ENCODE results near the gene NTF4.

Gene NTF4

GRCh38 chr19:49064768-49065611 lies at the start of gene NTF4:
NTF4 (minus strand) TSS chr19:49064818; CDS start chr19:49061997, 2,821 bp downstream.
- DNase-seq (ENCODE audit: low spot score): peak; percentile 61

DNA sequence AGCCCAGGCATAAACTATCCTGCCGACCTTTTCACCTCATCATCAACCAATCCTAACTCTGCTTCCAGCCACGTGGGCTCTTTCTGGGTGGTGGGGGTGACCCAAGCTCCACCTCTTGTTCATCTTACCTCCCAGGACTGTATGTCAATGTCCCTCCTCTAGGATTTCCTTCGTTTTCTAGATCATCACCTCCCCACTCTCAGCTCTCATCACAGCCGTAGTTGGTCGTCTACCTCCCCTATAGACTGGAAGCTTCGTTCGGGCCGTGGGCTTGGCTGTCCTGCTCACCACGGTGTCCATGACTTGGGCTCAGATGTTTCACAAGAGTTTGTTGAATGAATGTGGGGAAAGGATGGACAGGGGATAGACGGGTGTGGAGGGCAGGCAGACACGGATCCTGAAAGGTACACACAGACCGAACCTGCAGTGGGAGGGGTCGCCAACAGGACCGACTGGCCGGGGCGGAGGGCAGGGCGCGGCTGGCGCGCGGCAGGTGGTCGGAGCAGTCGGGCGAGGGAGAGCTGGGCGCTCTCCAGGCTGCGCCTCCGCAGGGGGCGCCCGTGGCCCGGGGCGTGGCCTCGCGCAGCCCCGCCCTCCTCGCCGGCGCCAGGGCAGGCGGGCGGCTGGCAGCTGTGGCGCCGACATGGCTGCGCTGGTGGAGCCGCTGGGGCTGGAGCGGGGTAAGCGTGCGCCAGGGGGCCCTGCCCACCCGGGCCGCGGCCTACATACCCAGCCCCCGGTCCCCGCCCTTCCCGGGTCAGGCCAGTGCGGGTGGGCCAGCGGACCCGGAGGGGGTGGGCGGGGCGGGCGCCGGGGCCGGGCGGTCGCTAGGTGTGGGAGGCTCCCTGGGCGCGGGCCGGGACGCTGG lies 49.4 kb upstream of the NTF4 start, which contains the start of gene LIN7B:
TSS of gene LIN7B (plus strand) at position 609 of the 868 bp plus-strand sequence. CDS start at position 644, 35 bp downstream.
- peak; percentile 94 for DNase-seq (ENCODE audit: low spot score)

- no peak for DNase-seq (ENCODE audit: low spot score)
Observed at GRCh38 chr19:49111218-49111998, 46.8 kb upstream of the NTF4 start.

- peak; percentile 37 for DNase-seq (ENCODE audit: low spot score)
Observed at GRCh38 chr19:49110567-49110966, 45.9 kb upstream of the NTF4 start.

- no peak for DNase-seq (ENCODE audit: low spot score)
Observed at GRCh38 chr19:49109569-49110233, 45.1 kb upstream of the NTF4 start.

DNA sequence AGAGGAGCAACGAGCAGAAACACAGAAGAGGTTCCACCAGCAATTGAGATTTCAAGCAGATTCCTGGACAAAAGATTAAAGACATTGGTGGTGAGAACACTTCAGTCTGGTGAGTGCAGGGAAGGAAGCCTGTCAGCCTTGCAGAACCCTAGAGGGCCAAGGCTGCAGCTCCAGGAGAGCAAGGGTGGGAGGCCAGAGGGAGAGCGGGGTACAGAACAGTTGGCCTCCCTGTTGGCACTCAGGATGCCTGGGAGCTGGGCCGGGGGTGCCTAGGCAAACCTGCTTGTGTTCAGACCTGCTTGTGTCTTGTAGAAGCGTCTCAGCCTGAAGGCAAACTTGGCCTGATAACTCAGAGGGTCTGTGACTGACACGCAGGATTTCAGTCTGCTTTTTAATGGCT lies 44.4 kb upstream of the NTF4 start:
- DNase-seq (ENCODE audit: low spot score): no peak

DNA sequence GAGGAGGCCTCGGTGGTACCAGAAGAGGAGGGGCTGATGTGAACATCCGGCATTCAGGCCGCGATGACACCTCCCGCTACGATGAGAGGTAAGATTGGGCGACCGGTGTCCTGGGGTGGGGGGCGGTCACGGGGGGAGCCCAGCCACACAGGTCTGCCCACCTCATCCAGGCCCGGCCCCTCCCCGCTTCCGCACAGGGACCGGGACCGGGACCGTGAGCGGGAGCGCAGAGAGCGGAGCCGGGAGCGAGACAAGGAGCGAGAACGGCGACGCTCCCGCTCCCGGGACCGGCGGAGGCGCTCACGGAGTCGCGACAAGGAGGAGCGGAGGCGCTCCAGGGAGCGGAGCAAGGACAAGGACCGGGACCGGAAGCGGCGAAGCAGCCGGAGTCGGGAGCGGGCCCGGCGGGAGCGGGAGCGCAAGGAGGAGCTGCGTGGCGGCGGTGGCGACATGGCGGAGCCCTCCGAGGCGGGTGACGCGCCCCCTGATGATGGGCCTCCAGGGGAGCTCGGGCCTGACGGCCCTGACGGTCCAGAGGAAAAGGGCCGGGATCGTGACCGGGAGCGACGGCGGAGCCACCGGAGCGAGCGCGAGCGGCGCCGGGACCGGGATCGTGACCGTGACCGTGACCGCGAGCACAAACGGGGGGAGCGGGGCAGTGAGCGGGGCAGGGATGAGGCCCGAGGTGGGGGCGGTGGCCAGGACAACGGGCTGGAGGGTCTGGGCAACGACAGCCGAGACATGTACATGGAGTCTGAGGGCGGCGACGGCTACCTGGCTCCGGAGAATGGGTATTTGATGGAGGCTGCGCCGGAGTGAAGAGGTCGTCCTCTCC lies 43.2 kb upstream of the NTF4 start:
- no peak for DNase-seq (ENCODE audit: low spot score)

DNA sequence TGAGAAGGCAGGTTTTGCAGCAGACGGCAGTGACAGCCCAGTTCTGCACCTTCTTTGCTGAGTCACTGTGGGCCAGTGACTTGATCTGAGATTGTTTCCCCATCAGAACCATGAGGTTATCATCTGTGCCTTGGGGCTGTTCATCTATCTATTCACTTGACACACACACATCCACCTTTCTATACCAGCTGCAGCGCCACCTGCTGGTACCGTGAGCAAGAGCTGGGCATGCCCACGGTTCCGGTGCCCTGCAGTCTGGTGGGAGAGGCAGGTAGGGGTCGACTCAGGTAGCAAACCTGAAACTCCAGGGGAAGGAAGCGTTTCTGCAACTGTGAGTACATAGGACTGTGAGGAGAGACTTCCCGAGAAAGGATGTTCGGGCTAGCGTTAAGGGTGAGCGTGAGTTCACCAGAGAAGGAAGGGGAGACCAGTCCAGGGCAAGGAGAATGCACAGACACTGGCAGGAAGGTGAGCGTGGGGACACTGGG lies 42.1 kb upstream of the NTF4 start:
- peak; percentile 52 for DNase-seq (ENCODE audit: low spot score)

DNA sequence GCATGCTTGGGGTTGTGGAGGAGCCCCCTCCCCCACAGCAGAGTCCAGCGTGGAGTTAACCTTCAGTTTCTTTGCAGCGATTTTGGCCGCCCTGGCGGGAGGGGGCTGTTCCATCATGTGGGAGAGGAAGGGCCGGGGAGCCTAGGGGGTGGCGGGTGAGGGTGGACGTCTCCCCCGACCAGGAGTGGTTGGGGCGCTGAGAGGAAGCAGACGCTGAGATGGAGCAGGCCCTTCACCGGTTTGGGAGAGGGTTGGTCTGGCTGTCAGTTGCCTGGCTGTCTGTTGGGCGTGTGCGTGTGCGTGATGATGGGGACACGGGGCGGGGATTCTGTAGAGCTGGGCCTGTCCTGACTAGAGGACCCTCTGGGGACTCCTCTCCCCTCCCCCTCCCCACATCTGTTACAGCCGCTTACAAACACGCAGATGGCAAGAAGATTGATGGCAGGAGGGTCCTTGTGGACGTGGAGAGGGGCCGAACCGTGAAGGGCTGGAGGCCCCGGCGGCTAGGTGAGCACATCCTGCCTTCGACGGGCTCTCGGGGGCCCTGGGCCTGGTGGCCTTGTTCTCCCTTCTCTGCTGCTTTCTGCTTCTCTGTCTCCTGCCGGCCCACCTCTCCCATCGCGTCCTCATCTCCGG lies 39.7 kb upstream of the NTF4 start:
- no peak for DNase-seq (ENCODE audit: low spot score)

DNA sequence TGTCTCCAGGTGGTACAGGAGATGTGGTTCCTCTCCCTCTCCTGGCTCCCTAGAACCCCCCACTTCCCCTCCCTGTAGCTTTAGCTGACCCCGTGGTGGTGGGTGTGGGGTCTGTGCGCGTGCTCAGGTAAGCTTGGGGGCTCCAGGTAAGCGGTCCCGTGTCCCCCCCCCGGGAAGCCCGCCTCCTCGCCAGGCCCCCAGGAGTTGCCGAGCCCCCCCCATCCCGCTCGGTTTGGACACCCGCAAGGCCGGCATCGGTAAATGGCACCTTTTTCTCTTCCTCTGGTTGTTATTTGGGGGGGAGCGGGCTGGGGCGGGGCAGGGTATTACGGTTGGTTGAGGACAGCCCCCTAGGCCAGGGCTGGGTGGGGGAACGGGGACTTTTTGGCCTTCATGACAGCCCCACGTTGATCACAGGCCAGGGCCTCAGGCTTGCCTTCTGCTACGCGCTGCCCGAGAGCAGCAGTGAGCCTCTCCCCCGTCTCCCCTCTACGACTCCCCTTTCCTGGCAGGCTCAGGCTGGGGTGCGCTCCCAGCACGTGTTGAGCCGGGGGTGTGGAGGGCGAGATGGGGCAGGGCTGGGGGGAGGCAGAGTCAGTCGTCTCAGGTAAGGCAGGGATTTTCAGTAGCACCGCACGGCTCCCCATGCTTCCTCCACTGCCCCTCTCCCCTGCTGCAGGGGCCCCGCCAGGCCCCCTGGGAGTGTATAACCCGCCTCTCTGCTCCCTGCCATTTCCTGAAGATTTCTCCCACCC lies 38.9 kb upstream of the NTF4 start:
- no peak for DNase-seq (ENCODE audit: low spot score)

DNA sequence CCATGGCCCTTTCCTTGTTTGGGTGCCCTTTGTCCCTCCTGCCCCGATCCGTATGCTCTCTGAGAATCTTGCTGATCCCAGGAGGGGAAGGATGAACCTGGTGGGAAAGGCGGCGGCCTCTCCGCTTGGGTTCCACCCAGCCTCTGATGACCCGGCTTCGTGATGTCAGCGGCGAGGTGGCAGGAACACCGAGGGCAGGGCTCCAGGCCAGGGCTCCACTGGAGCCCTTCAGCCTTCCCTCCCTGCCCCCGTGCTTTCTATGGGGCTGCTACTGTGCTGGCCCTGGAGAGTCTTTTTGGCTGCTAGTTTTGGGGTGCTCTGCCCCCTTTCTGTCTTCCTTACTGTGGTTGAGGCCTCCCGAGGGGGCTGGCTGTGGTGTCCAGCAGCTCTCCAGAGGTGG lies 37.7 kb upstream of the NTF4 start:
- no peak for DNase-seq (ENCODE audit: low spot score)

DNA sequence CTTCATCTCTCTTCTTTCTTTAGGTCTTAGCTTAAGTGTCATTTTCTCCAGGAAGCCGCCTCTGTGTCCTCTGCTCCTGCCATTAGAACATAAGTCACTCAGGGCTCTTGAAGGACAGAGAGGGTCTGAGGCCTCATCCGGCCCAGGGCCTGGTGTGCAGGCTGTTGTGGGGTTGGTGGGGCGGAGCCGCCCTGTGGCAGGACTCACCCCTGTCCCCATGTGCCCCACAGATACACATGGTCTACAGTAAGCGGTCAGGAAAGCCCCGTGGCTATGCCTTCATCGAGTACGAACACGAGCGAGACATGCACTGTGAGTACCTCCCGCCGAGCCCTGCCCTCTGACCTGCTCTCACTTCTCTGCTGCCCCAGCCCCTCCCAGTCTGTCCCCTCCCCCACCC lies 36.5 kb upstream of the NTF4 start:
- no peak for DNase-seq (ENCODE audit: low spot score)

DNA sequence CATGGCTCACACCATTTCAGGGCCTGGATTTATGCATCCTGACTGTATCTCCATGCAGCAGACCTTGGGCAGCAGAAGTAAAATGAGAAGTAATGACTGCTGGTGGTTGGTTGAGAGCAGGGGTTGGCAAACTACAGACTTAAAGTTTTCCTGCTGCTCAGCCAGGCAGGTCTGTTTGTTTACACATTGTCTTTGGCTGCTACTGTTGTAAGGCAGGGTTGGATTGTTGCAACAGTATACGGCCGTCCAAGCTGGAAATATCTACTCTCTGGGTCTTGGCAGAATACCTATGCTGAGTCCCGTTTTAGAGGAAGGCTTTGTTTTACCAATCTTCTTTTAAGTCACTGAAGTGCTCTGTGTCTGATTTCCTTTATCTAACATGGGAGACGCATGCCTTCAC lies 34.2 kb upstream of the NTF4 start:
- DNase-seq (ENCODE audit: low spot score): no peak

DNA sequence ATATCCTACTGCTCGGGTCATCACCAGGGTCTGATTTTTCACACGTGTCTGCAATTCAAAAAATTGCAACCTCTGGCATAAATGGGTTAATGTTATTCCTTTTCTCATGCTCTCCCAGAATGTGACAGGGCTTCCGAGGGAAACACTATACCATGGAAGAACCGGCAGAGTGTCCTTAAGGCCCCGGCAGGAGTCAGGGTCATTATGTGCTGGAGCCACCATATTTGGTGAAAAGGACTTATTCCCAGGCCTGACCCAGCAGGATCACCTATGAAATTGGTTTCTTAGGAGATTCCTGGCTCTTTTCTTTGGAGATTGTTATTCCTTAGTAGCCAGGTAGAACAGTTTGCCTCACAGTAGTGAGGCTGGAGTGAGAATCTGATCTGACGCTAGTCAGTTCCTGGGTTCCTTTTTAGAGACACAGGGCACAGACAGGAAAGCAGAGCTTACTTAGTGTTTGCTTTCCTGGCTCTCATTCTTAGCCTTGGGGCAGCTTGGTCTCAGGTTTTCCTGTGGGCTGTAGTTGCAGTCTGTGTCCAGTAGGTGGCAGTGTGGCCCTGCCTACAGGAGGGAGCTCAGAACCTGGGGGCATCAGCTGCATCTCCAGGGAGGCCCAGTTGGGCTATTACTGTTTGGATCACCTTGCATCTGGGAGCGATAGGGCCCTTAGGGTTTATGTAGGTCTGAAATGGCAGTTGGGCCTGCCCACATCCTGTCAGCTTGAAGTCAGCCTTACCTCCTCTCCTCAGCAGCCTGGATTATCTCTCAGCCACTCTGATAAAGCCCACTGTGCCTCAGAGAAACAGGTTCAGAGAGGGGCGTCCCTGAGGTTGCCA lies 33.1 kb upstream of the NTF4 start:
- peak; percentile 82 for DNase-seq (ENCODE audit: low spot score)

DNA sequence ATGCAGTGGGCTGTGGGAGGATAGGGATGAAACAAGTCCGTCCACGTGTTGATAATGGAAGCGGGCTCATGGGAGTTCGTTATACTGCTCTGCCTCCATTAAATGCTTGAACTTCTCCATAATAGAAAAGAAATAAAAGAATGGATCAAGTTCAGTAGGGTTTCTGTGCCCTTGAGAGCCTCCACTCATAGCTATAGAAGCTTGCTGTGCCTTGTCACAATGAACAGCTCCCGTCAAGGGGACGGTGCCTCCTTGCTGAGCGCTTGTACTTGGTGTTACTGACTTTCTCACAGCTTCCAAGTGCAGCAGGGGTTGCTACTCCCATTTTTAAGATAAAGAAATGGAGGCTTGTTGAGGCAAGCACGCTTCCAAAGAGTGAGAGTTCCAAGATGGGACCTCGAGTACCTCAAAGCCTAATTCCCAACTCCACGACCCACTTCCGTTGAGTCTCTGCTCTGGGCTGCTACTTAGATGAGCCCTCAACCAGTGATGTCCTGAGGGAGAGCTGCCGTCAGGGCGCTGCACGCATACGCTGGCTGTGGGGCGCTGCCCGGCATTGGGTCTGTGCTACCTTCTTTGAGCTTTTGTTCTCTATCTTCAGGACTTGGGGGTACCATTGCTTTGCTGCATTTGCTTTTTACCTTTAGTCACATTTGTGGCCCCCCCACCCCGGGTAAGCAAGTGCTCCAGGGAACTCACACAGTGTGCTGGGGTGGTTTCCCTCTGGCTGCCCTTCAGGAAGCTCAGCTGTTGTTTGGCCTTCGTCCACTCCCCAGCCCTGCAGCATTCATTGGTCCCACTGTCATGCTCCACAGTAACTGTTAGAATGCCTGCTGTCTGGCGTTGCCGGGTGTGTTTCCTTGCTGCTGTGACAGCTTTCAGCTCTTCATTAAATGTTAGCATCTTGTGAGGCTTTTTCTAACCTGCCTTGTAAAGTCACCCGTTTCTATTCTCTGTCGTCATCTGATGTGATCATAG lies 30.2 kb upstream of the NTF4 start:
- no peak for DNase-seq (ENCODE audit: low spot score)

DNA sequence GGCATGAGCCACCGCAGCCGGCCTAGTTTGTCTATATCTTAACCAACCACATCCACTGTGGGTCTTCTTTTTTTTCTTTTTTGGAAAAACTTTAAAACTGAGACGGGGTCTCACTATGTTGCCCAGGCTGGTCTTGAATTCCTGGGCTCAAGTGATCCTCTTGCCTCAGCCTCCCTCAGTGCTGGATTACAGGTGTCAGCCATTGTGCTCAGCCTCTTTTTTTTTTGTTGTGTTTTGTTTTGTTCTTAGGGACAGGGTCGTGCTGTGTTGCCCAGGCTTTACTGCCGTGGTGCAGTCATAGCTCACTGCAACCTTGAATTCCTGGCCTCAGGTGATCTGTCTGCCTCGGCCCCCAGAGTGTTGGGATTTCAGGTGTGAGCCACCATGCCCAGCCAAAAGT lies 28.1 kb upstream of the NTF4 start:
- DNase-seq (ENCODE audit: low spot score): no peak

DNA sequence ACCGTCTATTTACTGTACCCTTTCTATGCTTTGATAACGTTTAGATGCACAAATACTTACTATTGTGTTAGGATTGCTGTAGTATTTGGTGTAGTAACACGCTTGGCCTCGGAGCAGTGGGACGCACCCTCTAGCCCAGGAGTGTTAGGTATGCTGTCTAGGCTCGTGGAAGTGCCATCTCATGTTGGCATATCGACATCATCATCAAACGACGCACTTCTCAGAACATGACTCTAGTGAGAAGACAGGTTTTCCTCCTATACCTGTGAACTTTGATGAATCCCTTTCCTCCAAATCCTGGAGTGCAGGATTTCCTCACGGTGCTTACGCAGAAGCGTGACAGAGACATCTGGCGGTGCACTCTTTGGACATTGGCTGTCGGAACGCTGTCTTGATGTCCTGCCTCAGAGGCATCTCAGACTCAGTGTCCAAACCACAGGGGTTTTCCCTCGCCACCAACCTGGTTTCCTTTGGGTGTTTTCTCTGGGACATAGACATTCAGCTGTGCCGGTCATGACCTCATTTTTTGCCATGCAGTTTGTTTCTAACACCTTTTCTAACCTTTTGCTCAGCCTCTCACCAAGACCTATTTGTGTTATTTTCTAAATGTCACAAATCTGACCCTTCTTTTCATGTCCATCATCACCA lies 26.9 kb upstream of the NTF4 start:
- DNase-seq (ENCODE audit: low spot score): no peak
